Inferior parietal cortex (tissue), 1 donor: ENCODE measurements around the gene HMGB2.
A peak's percentile ranks its signal among the peaks of the same experiment; 100 is the strongest.

Experiments used
- DNase-seq: peaks from one replicate; pipeline ENCODE4 v3.0.0-alpha.2; 2016; ENCODE audit errors: extremely low spot score

The HMGB2 gene

GRCh38 chr4:173334891-173335752 lies 964 bp upstream of the HMGB2 start:
- DNase-seq, result peak; percentile 62

- no peak for DNase-seq
Measured at GRCh38 chr4:173333658-173334084, 487 bp downstream of the HMGB2 start.

- no peak for DNase-seq
Measured at GRCh38 chr4:173332963-173333657, 1.0 kb downstream of the HMGB2 start.

- no peak for DNase-seq
Measured at GRCh38 chr4:173332021-173332487, 2.1 kb downstream of the HMGB2 start.

DNA sequence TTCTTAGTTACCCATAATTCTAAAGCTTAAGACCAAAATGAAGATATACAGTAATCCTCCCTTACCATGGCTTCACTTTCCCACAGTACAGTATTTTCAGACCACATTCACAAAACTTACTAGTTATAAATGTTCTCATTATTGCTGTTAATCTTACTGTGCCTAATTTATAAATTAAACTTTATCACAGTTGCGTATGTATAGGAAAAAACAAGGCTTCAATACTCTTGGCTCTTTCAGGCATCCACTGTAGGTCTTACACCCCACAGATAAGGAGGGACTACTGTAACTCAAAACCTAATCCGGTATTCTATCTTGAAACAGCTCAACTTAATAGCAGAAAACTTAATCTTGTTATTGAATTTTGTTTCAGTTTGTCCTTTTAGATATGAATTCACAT lies 3.6 kb downstream of the HMGB2 start:
- DNase-seq, result no peak

DNA sequence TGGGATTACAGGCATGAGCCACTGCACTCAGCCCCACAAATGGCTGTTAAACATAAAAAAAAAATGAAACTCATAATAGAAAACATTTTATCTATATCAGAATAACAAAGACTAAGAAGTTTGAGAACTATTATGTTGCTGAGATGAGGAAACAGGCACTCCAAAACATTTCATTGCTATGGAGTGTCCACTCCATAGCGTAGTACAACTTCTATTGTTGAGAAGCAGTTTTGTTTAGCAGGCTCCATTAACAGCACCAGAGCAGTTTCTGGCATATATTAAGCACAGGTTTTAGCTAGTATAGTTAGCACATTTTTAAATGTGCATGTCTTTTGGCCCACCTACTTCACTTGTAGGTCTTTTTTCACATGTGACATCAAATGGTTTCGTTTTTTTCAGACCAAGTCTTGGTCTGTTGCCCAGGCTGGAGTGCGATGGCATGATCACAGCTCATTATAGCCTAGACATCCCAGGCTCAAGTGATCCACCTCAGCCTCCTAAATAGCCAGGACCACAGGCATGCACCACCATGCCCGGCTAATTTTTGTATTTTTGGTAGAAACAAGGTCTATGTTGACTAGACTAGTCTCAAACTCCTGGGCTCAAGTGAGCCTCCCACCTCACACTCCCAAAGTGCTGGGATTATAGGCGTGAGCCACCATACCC lies 5.8 kb downstream of the HMGB2 start:
- DNase-seq, result no peak

- no peak for DNase-seq
Measured at GRCh38 chr4:173325007-173325736, 9.0 kb downstream of the HMGB2 start.

- DNase-seq, result no peak
Measured at GRCh38 chr4:173319696-173320095, 14.5 kb downstream of the HMGB2 start.

DNA sequence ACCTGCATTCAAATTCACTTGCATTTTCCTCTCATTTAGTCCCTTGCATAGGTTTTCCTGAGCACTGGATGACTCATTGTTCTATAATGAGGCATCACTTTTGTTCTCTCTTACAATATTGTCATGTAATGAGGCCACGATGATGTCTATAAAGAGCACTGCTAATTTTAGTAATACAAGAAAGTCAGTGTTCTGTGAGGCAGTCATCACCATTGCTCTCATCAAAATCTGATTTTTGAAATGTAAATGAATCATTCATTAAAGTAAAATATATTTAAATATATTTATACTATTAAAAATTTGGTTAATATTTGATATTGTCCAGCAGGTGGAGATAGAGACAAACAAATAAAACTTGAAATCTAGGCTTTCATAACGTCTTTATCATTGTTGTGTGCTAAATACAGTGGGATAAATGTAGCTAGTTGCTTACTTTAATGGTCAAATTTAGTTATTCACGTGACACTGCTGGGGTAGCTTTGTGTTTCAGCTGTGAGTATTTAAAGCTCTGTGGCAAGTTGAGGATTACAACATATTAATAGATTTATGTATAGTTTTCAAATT lies 15.4 kb downstream of the HMGB2 start:
- peak; percentile 72 for DNase-seq

GRCh38 chr4:173318240-173318639 lies 15.9 kb downstream of the HMGB2 start:
- DNase-seq, result no peak

DNA sequence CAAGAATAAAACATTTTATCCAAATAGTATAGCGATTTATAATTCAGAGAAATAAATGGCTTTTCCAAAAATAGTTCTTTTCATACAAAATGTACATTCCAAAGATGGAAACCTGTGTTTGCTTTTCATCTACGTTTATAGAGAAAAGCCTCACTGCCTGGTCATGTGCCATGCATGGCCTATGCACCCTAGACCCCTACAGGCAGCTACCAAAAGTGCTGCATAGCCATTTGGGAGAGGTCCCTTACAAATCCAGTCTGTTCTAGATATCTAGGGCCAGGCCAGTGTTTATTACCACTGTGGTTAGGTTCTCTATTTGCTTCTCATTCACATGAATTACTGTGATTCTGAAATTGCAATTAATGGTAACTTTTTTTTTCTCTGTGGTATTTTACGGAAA lies 17.2 kb downstream of the HMGB2 start:
- DNase-seq, result no peak

DNA sequence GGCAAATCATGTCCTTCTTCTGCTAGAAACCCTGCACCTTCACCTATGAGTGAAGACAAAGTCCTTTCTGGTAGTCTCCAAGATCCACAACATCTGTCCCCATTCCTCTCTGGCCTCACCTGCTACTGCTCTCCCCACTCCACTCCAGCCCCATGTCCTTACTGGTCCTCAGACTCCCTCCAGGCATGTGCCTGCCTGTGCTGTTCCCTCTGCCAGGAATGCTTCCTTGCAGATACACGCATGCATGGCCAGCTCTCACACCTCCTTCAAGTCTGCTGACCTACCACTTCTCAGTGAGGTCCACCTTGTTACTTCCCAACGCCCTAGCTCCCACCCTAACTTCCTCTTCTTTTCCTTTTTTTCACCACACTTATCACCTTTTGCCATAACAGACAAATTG lies 18.1 kb downstream of the HMGB2 start:
- no peak for DNase-seq

GRCh38 chr4:173314715-173315114 lies 19.4 kb downstream of the HMGB2 start:
- no peak for DNase-seq

DNA sequence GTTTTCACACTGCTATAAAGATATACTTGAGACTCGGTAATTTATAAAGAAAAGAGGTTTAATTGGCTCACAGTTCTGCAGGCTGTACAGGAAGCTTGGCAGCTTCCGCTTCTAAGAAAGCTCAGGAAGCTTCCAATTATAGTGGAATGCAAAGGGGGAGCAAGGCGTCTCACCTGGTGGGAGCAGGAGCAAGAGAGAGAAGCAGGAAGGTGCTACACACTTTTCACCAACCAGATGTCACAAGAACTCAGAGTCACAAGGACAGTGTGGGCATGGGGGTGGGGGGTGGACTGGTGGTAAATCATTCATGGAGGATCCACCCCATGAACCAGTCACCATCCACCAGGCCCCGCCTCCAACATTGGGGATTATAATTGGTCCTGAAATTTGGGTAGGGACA lies 22.8 kb downstream of the HMGB2 start:
- DNase-seq, result no peak

DNA sequence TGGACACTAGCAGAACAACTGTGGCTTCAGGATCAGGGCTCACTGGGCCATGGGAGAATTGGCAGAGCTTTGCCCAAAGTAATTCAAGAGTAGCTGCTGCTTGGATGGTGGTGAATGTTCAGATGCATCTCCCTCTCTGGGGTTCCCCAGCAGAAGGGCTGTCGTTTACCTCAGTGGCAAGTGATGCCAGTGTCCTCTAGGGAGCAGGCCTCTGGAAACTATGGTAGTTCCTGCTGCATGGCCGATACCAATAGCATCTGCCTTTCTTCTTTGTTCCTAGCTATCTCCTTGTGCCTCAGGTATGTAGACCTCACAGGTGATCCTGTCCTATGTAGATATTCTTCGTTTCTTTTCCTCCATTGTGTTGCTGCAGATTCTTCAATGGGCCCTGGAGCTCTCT lies 26.4 kb downstream of the HMGB2 start:
- no peak for DNase-seq

DNA sequence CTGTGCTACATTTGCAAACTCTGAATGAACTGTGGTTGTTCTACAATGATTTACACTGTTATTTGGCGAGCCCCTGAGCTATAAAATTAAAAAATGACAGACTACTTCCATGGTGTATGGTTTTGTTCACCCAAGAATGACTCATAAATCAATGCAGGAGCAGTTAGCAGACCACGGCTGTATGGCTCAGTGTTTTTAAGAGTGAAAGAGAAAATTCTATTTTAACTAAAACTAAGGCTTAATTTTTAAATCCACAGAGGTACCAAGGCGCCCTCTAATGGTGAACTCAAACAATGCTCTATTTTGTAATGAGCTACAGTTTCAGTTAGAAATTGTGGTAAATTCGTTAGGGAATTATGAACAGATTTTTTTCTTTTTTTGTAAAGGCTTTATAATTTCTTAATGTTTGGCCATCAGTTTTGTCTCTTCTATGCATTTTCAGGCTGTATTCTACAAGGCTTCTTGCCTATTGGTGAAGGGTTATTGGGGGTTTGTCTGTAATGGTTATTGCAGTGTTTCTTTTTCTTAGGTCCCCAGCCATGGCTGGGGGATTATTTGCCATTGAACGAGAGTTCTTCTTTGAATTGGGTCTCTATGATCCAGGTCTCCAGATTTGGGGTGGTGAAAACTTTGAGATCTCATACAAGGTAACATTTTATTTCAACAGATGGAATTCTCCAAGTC lies 32.5 kb downstream of the HMGB2 start:
- DNase-seq, result peak; percentile 69

- DNase-seq, result no peak
Measured at GRCh38 chr4:173294444-173294843, 39.7 kb downstream of the HMGB2 start.

GRCh38 chr4:173293663-173294062 lies 40.5 kb downstream of the HMGB2 start:
- DNase-seq, result no peak

GRCh38 chr4:173291899-173292298 lies 42.3 kb downstream of the HMGB2 start:
- DNase-seq, result no peak

DNA sequence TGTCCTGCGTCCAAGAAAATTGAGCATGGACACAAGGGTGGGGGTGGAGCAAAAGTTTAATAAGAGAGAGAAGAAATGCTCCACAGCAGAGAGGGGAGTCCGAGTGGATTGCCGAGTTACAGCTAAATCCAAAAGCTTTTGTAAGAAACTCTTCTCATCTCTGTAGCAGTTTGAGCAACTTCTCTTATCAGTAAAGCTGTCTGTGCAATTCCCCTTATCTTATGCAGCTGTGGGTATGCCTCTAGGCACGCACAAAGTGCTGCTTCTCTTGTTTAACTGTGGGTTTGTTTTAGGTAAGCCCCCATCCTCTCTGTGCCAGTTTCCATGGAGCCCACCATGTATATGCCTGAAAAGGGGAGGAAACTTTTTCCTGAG lies 44.8 kb downstream of the HMGB2 start:
- no peak for DNase-seq
